Non-pigmented ciliary epithelial cell (primary cell): ENCODE measurements around the gene SPRR2A.
"Not testable (repeated sequence)": the region's sequence is repeated elsewhere in the genome, so short reads cannot be mapped to it uniquely, and the experiment has no call there.

Source experiments
- DNase-seq: peaks from one replicate; pipeline ENCODE4 v3.0.0-alpha.2; 2010; ENCODE audit warnings: low read depth

The SPRR2A gene

DNA sequence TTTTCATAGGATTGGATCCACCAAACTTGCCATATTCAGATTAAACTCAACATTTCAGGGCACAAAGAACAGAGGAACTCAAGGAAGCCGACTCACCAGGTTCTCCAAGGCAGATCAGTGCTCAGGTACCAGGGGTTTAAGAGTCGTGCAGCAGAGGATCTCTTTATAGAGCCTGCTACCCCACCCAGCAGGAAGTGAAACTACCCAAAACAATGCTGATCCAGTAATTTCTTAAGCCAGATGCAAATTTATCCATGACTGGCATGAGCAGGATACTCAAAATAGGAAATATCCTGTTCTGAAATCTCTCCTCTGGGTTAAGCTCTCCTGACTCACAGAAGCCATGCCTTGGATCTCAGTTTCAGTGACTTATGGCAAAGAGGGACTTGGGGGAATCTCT is at the start of gene SPRR2A:
SPRR2A (minus strand) TSS at position 138 of the 400 bp plus-strand sequence. CDS start 777 bp downstream, outside the sequence.
- no peak for DNase-seq

DNA sequence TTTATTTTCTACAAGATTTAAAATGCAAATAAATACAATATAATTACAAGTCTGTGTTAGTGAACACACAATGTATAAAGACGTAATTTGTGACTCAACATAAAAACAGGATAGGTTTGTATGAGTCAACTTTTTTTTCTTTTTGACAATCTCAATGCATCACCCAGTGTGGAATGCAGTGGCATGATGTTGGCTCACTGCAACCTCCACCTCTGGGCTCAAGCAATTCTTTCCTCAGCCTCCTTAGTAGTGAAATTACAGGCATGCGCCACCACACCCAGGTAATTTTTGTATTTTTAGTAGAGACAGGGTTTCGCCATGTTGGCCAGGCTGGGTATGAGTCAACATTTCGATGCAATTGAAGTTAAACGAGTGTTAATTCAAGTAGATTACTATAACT is 42.9 kb upstream of the SPRR2A start:
- peak; percentile 26 for DNase-seq

DNA sequence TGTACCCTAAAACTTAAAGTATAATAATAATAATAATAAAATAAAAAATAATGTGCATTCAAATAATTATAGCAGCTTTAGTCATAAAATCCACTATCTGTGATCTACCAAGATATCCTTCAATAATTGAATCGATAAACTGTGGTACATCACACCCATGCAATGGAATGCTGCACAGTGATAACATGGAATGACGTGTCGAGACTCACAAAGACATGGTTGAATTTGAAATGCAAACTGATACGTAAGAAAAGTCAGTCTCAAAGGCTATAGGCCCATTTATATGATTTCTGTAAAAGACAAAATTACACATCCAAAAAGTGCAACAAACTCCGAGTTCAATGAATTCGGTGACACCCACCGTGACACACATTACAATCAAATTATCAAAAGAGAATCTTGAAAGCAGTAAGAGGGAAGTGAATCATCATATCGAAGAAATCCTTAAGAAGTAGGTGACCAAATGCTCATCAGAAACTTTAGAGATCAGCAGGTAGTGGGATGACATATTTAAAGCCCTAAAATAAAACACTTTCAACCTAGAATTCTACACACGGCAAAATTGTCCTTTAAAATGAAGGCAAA is 42.2 kb upstream of the SPRR2A start:
- no peak for DNase-seq

DNA sequence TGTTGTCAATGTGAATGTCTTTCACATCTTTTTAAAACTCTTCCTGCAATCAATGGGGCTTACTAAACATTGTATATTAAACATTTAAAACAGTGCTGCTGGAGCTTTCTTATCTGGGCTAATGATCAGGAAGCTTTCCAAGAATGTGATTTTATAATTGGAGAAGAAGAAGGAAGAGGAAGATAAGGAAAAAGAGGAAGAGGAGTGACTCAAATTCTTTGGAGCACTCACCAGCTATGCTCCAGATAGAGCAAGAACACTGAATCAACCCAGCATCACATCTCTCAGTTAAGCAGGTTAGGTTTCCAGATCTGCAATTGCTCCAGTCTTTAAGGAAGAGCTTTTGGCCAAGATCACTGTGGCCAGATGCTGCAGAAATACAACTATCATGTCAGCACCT is 38.5 kb upstream of the SPRR2A start:
- no peak for DNase-seq

DNA sequence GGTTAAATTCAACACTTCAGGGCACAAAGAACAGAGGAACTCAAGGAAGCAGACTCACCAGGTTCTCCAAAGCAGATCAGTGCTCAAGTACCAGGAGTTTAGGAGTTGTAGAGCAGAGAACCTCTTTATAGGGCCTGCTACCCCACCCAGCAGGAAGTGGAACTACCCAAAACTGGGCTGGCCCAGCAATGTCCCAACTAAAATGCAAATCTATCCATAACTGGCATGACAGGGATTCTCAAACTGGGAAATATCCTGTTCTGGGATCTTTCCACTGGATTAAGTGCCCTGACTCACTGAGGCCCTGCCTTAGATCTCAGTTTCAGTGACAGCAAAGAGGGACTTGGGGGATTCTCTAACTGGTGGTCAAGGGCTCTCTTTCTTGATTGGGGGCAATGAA is 37.1 kb upstream of the SPRR2A start, which contains the start of gene SPRR2E:
SPRR2E (minus strand) TSS at position 101 of the 400 bp plus-strand sequence. CDS start 775 bp downstream, outside the sequence.
- no peak for DNase-seq

DNA sequence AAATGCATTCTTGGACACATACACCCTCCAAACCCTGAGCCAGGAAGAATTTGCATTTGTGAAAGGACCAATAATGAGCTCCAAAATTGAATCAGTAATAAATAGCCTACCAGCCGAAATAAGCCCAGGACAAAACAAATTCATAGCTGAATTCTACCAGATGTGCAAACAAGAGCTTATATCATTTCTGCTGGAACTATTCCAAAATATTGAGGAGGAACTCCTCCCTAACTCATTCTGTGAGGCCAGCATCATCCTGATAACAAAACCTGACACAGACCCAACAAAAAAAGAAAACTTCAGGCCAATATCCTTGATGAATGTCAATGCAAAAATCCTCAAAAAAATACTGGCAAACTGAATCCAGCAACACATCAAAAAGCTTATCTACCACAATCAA is 30.3 kb upstream of the SPRR2A start:
- DNase-seq, result no peak

DNA sequence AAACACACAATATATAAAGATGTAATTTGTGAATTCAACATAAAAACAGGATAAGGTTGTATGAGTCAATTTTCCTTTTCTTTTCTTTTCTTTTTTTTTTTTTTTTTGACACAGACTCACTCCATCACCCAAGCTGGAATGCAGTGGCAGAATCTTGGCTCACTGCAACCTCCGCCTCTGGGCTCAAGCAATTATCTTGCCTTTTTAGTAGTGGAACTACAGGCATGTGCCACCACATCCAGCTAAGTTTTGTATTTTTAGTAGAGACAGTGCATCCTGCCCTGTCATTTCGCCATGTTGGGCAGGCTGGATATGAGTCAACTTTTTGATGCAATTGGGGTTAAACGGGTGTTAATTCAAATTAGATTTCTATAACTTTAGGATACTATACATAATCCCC is 24.4 kb upstream of the SPRR2A start:
- DNase-seq, result no peak

DNA sequence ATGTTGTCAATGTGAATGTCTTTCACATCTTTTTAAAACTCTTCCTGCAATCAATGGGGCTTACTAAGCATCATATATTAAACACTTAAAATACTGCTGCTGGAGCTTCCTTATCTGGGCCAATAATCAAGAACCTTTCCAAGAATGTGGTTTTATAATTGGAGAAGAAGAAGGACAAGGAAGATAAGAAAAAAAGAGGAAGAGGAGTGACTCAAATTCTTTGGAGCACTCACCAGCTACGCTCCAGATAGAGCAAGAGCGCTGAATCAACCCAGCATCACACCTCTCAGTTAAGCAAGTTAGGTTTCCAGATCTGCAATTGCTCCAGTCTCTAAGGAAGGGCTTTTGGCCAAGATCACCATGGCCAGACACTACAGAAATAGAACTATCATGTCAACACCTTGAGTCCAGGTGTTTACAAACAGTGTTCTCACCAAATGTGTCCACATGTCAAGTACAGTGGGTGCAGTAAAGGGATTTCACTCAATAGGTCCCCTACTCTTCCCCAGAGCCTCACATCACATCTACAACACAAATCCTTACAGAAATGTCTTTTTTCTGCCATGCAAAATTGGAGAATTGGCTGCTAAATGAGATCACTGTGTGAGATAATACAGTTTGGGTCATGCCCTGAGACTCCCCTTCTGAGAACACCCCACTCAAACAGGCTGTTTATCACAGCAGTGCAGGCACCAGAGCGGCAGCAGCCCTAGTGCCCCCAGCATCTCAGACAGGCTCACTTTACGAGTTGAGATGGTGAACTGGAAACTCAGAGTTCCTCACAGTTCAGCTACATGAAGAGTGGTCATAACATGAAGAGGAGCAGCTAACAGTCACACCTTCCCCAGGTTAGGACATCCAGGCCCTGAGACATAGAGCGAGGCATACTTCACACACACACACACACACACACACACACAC is 15.8 kb upstream of the SPRR2A start:
- no peak for DNase-seq

DNA sequence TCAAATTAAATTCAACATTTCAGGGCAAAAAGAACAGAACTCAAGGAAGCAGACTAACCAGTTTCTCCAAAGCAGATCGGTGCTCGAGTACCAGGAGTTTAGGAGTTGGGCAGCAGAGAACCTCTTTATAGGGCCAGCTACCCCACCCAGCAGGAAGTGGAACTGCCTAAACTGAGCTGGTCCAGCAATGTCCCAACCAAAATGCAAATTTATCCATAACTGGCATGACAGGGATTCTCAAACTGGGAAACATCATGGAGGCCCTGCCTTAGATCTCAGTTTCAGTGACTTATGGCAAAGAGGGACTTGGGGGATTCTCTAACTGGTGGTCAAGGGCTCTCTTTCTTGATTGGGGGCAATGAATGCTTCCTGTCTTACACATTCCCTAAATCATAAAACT is 14.2 kb upstream of the SPRR2A start, which contains the start of gene SPRR2B:
SPRR2B (minus strand) TSS at position 101 of the 400 bp plus-strand sequence. CDS start 772 bp downstream, outside the sequence.
- DNase-seq, result no peak

DNA sequence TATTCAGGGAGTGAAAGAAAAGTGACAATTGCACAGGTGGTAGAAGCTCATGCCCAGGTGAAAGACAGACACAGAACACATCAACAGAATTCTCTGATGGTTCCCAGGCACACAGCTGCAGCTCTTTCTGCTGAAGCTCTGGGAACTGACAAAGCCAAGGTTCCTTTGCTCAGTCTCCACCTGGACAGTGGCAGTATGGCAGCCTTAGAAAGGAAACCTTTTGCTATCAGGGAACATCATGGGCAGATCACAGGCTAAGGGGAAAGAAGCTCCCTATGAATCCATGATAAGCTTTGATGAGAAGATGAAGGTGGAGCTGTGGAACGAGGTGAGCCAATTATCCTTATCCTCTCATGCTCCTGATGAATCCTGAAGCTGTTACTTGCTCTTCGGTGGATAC is 12.9 kb upstream of the SPRR2A start:
- DNase-seq, result no peak

DNA sequence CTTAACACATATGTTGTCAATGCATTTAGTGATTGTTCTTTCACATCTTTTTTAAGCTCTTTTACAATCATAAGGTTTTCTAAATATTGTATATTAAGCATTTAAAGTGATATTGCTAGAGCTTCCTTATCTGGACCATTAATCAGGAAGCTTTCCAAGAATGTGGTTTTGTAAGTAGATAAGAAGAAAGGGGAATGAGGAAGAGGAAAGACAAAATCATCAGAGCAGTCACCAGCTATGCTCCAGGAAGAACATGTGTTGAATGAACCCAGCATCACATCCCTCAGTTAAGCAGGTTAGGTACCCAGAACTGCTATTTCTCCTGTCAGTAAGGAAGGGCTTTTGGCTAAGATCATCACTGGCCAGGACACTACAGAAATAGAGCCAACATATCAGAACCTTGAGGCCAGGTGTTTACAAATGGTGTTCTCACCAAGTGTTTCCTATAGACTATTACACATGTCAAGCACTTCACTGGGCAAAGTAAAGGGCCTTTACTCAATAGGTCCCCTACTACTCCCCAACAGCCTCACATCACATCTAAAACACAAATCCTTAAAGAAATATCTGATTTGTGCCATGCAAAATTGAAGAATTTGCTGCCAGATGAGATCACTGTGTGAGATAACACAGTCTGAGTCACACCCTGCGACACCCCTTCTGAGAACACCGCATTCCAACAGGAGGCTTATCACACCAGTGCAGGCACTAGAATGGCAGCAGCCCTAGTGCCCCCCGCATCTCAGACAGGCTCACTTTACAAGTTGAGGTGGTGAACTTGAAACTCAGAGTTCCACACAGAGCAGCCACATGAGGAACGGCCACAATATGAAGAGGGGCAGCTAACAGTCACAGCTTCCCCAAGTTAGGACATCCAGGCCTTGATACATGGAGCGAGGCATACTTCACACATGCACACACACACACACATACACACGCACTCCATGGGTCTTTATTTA is 1.8 kb upstream of the SPRR2A start:
- peak; percentile 1 for DNase-seq

DNA sequence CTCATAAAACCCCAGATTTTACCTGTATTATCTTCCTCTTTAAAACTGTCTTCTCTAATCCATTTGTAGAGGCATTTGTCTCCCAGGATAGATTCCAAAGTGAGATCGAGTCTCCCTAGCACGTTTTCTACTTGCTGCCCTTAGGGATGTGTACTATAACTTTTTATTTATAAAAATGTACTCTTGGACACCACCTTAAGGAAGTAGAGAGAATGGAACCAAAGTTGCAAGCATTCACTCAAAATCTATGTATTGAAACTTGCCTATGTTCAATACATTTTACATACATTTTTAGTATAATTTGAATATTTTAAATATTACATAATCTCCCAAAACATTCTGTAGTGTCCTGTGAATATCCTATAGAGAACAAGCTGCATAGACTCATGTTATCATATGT is 842 bp upstream of the SPRR2A start:
- DNase-seq, result no peak

DNA sequence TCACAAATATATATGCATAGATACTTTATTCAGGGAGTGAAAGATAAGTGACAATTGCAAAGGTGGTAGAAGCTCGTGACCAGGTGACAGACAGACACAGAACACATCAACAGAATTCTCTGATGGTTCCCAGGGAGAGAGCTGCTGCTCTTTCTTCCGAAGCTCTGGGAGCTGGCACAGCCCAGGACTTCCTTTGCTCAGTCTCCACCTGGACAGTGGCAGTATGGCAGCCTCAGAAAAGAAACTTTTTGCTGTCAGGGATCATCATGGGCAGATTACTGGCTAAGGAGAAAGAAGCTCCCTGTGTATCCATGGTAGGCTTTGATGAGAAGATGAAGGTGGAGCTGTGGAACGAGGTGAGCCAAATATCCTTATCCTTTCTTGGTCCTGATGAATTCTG is 1.2 kb downstream of the SPRR2A start:
- not testable (repeated sequence) for DNase-seq

DNA sequence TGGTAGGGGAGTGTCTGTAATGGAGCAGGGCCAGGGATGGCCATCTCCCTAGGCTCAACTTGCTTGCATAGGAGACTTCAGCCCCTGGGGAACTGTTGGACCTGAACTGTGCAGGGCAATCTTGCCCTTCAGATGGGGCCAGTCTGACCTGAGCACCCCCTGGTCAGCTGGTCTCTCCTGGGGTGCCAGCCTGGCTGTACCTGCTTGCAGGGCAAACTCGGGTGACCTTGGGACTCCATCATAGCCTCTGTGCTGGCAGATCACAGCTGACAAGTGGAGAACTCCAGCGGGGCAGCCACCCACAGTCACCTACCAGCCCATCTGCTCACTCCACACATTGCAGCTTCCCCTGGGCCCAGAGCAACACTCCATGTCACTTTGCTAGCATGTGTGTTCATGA is 8.1 kb downstream of the SPRR2A start:
- DNase-seq, result no peak

DNA sequence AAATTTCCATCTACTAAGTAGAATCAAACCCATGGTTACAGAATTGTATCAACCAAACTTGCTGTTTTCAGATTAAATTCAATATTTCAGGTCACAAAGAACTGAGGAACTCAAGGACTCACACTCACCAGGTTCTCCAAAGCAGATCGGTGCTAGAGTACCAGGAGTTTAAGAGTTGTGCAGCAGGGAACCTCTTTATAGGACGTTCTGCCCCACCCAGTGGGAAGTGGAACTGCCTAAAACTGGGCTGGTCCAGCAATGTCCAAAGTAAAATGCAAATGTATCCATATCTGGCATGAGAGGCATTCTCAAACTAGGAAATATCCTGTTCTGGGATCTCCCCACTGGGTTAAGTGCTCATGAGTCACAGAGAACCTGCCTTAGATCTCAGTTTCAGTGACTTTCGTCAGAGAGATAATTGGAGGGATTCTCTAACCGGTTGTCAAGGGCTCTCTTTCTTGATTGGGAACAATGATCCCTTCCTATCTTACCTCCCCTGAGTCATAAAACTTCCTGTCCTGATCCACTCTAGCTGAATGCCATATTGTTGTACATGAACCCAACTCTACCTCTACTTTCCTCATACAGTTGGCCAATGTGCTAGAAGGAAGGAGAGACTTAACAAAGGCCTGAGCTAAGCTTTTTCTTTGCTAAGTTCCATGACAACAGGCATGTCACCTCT is 16.2 kb downstream of the SPRR2A start, which contains the start of gene SPRR2D:
SPRR2D (minus strand) TSS at position 171 of the 682 bp plus-strand sequence. CDS start 774 bp downstream, outside the sequence.
- DNase-seq, result no peak

DNA sequence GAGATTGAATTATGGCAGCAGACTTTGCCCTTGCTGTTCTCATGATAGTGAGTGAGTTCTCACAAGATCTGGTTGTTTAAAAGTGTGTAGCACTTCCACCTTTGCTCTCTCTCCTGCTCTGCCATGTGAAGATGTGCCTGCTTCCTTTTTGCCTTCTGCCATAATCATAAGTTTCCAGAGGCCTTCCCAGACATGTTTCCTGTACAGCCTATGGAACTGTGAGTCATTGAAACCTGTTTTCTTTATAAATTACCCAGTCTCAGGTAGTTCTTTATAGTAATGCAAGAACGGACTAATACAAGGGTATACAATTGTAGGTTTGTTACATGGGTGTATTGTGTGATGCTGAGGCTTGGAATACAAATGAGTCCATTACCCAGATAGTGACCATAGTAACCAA is 22.1 kb downstream of the SPRR2A start:
- no peak for DNase-seq

DNA sequence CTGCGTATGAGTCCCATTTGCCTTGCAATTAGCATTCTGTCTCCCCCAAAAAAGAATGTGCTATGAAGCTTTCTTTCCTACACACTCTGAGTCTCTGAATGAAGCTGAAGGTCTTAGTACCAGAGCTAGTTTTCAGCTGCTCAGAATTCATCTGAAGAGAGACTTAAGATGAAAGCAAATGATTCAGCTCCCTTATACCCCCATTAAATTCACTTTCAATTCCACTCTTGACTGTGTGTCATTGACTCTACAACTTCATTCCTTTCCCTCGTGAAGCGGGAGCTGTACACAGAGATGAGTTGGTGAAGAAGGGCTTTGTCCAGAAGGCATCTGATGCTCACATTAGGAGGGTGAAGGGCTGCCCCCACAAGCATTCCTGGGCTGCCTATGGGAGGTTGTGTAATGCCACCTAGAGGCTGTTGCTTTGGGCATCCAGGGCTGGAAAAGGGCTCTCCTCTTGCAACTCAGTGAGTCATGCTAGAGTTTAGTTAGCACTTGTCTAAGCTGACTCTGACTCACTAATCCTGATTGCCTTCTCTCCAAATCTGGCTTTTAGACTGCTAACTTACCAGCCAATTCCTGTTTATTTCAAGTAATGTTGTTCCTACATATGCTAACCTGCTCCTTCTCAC is 24.5 kb downstream of the SPRR2A start:
- DNase-seq, result peak; percentile 38

DNA sequence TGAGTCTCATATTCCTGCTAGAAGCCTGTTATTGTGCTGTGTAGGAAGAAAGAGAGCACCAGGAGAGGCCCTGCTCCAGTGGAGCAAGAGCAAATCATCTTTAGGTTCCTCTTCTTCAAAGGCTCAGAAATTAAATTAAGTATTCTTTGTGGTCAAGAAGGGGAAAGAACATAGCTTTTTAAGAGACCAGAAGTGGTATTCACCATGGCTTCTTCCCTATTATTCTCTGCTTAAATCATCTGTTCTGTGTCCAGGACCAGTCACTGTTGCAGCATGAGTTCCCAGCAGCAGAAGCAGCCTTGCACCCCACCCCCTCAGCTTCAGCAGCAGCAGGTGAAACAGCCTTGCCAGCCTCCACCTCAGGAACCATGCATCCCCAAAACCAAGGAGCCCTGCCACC is 25.2 kb downstream of the SPRR2A start:
- DNase-seq, result no peak

DNA sequence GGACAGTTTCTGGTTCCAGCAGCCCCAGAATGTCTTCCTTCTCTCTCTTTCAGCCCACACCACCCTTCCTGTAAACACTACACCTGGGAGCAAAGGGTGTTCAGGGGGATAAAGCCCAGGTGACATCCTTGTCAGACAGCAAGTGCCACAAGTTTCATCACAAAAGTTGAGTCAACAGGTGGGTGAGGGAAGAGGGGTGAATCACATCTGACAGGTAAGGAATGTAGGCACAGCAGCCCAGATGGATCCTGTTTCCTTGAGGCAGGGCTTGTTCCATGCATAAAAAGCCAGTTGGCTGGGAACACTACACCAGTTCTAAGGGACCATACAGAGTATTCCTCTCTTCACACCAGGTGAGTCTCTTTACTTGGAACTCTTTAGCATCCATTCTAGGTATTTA is 26.4 kb downstream of the SPRR2A start, which contains the start of gene SPRR1B:
SPRR1B (plus strand) TSS at position 309 of the 400 bp plus-strand sequence. CDS start 1,143 bp downstream, outside the sequence.
- DNase-seq, result no peak

DNA sequence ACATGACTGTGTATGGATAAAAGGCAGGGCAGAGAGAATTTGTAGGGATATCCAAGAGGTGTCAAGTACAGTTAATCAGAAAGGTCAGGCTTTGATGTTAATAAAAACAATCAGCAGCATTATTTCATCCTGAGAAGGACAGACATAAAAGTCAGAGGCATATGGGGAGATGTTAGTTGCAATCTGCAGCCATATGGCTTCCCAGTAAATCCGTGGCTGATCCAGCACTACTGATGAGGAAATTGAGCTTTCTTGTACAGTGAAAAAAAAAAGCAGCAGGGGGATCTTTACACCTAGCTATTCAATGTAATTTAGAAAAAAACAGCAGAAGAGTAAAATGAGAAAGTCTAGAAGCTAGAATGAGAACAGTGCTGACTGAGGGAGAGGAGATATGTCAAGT is 28.5 kb downstream of the SPRR2A start:
- DNase-seq, result no peak

DNA sequence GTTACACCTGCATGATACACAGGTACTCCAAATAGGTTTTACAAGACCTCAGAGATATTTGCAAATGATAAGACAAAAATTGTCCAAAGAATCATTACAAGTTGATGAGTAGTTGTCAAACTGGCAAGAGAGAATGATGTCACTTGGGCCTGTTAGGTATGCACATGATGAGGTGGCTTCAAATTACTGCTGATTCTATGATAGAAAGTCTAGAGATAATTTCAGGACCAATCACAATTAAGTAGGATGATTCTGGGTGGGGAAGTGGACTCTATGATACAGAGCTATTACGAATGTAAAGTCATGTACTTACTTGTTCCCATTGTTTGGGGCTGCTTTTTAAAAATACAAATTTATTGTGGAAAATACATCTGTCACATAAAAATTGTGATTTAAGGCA is 31.5 kb downstream of the SPRR2A start:
- DNase-seq, result no peak
